ENCODE results near the gene CCDC181.

CCDC181 gene

GRCh38 chr1:169395955-169396354 is 31.3 kb downstream of the CCDC181 start:
- DNase-seq (ENCODE audit: low read depth) = no peak

- DNase-seq (ENCODE audit: low read depth) = no peak
Measured at GRCh38 chr1:169392406-169392805, 34.9 kb downstream of the CCDC181 start.

- DNase-seq (ENCODE audit: low read depth) = no peak
Measured at GRCh38 chr1:169390303-169390702, 37.0 kb downstream of the CCDC181 start.

DNA sequence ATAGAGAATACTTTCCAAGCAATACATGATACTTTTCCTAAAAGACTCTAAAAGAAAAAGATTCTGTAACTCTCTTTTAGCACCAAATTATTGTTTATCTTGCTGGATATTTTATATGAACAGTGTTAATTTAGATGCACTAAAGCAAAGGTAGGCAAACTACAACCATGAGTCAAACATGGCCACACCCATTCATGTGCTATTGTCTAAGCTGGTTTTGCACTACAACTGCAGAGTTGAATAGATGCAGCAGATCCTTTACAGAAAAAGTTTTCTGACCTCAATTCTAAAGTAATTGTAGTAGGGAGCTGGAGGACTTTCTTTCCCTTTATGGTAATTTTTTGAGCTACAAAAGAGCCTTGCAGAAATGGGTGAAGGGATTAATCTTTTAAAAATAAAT is 39.9 kb downstream of the CCDC181 start:
- DNase-seq (ENCODE audit: low read depth) = no peak

- no peak for DNase-seq (ENCODE audit: low read depth)
Measured at GRCh38 chr1:169383449-169383848, 43.8 kb downstream of the CCDC181 start.

DNA sequence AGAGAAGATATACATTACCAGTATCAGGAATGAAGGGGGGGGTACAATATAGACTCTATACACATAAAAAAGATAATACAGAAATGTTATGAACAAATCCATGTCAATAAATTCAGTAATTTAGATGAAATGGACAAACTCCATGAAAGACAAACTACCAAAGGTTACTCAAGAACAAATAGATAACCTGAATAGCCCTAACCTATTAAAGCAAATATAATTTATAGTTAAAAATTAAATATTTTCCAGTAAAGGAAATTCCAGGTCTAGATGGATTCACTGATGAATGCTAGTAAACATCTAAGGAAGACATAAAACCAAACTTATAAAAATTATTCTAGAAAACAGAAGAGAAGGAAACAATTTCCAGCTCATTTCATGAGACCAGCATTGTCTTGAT is 46.1 kb downstream of the CCDC181 start:
- no peak for DNase-seq (ENCODE audit: low read depth)

- DNase-seq (ENCODE audit: low read depth) = no peak
Measured at GRCh38 chr1:169371404-169371803, 55.9 kb downstream of the CCDC181 start.

- DNase-seq (ENCODE audit: low read depth) = no peak
Measured at GRCh38 chr1:169368406-169368769, 58.9 kb downstream of the CCDC181 start.

DNA sequence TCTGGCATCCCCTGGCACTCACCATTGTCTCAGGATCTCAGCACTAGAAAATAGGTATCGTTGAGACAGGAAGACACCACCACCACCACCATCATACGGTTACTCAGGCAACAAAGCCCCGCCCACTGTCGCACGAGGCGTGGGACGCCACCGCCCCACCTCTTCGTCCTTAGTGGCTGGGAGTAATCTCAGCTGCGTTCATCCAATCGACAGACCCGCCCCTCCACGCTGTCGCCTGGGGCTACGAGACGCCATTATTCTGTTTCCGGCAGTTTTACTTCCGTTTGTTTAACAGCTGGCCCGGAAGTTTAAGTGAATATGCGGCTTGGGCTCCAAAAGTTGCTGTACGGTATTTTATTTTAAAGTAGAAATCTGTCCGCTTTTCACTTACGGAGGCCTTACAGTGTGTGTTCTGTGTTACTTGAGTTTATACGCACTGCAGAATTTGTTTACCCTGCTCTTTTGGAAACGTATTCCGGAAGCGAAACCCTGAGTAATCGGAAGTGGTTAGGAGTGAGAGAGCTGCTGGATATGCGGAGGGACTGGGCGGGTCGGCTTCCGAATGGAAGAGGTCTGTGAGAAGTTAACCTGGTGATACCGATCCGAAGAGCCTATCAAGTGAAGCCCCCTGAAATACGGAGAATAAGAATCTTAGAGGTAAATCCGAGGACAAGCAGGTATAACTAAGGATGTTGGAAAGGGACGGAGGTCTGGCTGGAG is 59.4 kb downstream of the CCDC181 start, which contains the start of the genes BLZF1 and NME7:
Gene BLZF1, plus strand, starts transcription at position 510 of the 720 bp plus-strand sequence. CDS start 1,328 bp downstream, outside the sequence.
Gene NME7, minus strand, starts transcription at position 112 of the 720 bp plus-strand sequence. Its CDS starts 87 bp downstream, at position 25.
- DNase-seq (ENCODE audit: low read depth) = peak; percentile 96

DNA sequence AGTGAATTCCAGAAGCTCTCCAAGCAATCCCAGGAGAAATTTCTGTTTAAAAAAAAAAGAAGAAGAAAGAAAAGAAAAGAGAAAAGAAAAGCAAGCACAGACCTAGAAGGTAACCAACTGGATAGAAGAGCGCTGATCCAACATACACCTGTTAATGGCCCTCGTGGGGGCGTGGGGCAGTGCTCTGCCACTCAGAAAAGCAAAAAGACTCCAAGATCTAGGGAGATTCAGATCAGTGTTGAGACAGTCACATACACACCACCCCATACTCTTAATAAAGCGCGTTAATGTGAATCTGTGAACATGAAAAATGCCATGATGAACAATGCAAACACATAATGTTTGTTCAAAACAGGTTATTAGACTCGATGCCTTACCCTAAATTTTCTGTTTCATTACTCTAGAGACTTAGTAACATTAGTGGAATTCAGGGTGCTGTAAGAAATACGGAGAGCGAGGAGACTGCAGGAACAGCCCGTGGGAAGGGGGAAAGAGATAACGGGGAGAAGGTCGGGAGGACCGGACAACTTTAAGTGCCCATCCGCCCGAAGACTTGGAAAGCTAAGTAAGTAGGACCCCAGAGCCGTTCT is 60.1 kb downstream of the CCDC181 start:
- no peak for DNase-seq (ENCODE audit: low read depth)

DNA sequence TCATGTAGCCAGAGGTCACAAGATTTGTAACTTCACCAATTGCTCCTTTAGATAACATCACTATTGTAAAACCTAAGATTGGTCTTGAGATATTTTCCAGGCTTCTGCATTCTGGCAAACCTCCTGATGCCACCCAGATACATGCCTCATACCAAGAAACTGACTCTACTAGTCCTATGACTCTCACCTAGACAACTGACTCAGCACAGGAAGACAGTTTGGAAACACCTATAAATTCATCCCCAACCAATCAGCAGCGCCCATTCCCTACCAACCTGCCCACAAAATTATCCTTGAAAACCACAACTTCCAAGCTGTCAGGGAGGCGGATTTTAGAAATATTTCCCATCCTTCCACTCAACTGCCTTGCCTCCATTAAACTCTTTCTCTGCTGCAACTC is 62.3 kb downstream of the CCDC181 start:
- no peak for DNase-seq (ENCODE audit: low read depth)

DNA sequence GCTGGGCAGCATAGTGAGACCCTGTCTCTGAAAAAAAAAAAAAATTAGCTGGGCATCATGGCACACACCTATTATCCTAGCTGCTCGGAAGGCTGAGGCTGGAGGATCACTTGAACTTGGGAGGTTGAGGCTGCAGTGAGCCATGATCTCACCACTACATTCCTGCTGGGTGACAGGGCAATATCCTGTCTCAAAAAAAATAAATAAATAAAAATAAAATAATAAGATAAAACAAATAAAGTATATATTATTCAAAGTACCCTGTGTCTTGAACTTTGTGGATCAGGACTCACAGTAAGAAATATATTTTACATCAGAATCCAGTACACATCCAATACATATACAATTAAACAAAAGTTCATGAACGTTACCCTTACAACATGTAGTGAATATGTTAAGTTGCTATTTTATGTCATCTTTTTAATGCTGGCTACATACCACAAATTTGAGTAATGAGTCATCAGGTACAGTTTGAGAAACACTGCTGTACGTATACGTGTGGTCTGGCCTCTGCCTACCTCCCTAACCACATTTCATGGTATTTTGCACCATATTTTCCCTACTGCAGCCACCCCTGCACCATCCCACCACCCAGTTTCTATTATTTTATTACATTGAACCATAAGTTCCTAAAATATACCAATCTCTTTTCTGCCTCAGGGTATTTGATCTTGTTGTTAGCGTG is 64.1 kb downstream of the CCDC181 start:
- DNase-seq (ENCODE audit: low read depth) = no peak

DNA sequence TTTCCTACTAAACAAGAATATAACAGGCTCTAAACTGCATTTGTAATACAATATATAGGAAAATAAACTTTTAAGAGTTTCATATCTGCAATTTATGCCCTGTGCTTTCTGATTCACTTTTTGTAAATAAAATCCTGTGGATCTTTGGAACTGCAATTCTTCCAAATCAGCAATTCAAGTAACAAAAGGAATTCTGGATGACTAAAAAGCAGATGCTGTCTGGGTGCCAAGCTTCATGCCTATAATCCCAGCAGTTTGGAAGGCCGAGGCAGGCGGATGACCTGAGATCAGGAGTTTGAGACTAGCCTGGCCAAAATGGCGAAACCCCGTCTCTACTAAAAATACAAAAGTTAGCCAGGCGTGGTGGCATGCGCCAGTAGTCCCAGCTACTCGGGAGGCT is 66.0 kb downstream of the CCDC181 start:
- no peak for DNase-seq (ENCODE audit: low read depth)

DNA sequence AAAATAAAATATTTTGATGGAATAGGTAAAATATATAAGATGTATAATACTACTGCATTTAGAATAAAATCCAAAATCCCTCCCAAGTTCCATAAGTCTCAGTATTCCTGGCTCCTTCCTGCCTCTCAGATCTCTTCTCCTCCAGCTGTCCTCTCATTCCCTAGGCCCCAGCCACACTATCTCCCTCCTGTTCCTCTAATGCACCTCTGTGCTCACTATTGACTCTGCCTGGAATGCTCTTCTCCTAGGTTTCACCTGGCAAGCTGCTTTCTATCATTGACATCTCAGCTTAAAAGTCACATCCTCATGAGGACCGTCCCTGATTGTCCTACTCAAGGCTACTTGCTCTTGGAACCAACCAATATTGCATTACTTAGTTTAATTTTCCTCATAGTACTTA is 66.9 kb downstream of the CCDC181 start:
- no peak for DNase-seq (ENCODE audit: low read depth)

DNA sequence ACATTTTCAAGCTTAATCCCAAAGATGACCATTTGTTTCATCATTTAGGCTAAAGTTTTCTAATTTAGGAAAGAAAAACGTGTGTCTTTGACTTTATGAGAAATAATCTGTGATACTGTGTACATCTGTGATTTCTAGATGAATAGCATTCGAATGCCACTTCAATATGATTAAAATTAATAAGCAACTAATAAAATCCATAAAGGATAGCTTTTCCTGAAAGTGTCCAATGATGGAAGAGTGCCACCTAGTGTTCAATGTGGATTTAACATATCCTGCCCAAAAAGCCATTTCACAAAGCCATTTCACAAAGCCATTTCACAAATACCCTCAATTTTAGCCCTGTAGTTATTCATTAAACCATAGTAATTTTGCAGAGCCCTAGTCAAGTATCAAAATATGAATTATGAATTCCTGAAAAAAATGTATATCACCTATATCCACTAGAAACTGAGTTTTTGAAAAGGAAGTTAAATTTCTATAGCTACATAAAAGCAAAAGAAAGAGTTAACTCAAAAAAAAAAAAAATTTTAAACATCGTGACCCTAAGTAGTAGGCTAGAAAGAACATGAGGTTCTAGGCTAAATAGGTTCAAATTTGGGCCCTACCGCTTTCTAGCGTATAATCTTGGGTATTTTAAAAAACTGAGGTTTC is 78.8 kb downstream of the CCDC181 start:
- DNase-seq (ENCODE audit: low read depth) = no peak

- DNase-seq (ENCODE audit: low read depth) = no peak
Measured at GRCh38 chr1:169347688-169348382, 79.4 kb downstream of the CCDC181 start.

DNA sequence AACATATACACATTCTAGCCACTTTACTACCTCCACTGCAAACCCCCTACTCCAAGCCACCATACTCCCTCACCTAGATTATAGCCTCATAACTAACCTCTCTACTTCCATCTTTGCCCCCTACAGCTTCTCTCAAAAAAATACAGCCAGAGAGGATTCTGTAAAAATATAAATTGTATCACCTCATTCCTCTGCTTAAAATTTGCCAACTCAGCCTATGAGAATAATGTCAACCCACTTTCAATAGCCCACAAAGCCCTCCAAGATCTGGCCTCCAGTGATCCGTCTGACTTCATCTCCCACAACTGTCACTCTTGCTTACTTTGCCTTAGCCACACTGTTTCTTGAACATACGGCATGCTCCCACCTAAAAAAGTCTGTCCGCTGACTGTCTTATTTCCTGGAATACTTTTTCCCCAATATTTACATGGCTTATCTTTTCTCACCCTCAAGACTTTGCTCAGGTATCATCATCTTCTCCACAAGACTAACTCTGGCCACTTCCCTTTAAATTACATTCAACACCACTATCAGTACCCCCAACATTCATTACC is 81.2 kb downstream of the CCDC181 start:
- no peak for DNase-seq (ENCODE audit: low read depth)

- DNase-seq (ENCODE audit: low read depth) = no peak
Measured at GRCh38 chr1:169345511-169345910, 81.8 kb downstream of the CCDC181 start.

Measured in stromal cell of bone marrow (primary cell).